A204.1 (cell line): Measurements from ENCODE around the gene PRKAR1B.

Experiments
- FAIRE-seq: peaks from 2 replicates; lab custom pipeline; 2012; peaks lifted over from hg19 to GRCh38; lab: Jason Lieb, UNC

The PRKAR1B gene

GRCh38 chr7:538764-539685 is 188.1 kb downstream of the PRKAR1B start:
- FAIRE-seq = no peak

DNA sequence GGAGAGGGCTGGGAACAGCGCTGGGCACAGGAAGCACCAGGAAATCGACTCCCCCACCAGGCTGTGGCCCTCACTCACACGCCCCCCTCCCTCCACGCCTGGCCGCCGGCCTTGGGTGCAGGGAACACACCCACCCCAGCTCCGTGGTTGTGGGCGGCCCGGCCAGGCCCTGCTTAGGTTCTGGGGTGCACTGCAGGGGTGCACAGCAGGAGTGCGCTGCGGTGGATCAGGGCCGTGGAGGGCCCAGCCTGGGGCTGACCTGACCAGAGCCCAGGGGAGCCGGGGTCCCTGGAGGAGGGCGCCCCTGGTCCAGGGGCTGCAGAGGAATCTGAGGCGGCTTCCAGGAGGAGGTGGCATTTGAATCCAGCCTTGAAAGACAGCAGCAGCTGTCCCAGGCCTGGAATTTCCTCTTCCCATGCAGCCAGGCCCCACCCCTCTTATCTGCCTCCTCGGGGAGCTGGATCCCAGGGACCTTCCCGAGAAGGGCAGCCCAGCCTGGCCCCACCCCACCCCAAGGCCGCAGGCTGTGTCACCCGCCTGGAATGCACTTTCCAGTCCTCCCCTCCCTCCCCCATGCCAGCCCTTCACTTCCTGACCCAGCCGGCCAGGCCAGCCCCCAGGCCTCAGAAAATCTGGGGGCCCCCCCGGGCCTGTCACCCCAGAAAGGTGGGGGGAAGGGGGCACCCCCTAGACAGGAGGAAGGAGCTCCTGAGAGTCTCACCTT is 189.0 kb downstream of the PRKAR1B start:
- FAIRE-seq = no peak

DNA sequence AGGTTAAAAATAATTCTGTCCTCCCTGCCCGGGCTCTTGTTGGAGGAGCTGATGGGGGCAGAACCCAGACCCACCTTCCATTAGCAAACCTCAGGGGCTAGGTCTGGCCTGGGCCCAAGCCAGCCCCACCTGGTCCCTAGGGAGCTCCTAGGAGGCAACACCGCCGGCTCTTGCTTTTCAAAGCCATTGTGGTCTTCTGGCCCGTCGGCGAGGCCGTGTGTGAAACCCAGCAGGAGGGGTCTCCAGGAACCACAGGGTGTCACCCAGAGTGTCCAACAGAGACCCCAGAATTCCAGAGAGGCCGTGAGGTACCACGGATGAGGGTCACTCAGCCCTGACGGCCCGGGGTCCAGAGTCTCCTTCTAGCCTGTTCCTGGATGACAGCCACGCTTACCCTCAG is 190.8 kb downstream of the PRKAR1B start:
- no peak for FAIRE-seq

- FAIRE-seq = no peak
Measured at GRCh38 chr7:534959-535358, 192.1 kb downstream of the PRKAR1B start.

GRCh38 chr7:534075-534474 is 193.0 kb downstream of the PRKAR1B start:
- no peak for FAIRE-seq

DNA sequence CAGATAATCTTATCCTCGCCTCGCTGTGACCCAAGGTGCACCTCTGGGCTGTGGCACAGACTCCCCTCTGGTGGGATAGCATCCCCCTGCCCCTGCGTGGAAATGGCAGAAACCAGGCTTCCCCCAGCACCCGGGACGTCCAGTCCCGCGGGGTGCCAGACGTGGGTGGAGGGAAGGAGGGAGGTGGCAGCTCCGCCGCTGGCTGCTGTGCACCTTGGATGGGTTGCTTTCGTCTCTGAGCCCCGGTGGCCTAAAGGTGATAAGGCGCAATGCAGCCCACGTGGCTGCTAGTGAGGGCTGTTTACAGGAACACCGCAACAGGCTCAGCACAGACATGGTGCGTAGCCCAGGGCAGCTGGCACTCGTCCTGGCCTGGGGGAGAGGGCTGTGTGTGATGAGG is 193.8 kb downstream of the PRKAR1B start:
- no peak for FAIRE-seq

DNA sequence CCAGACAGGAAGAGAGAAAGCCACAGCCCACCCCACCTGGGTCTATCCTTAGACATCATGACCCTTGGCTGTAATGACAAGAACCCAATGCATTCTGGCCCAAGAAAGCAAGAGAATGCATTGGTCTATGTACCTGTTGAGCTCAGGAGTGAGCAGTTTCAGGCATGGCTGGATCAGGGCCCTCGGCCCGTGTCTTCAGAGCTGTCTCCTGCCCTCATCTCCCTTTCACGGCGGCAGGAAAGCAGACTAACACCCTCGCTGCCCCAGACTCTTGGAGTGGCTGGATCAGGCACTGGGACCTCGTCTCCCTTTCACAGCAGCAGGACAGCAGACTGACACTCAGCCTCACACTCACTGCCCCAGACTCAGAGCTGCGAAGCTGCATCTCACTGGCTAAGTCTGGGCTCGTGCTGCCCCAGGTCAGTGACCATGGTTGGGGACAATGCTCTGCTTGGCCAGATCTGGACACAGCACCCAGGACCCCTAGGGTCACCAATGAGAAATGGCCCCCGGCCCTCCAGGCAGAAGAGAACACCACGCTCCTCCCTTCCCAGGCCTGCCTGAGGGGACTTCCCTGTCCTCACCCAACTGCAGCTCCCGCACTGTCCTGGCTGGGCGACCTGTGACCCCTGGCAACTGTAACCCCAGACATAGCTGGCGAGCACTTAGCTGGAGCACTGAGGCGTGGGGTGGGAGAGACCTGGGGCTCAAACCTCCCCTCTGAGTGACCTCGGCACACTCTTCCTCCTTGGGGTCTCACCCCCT is 194.5 kb downstream of the PRKAR1B start:
- no peak for FAIRE-seq

DNA sequence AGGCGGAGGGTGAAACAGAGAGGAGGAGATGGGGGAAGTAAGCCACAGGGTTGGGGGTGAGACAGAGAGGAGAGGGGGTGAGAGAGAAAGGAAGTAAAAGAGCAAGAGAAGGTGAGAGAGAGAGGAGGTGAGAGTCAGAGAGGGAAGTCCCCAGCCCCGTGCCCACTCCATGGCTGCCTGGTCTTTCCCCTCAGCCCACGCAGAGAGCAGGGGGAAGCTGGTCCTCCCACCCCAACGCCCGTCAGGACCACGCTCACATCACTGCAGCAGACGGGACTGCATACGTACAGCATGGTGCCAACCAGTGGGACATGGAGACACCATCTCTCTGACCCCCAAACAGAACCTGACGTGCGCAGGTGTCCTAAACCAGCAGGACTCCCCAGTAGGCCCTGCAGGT is 195.3 kb downstream of the PRKAR1B start:
- no peak for FAIRE-seq

GRCh38 chr7:528451-528850 is 198.6 kb downstream of the PRKAR1B start:
- FAIRE-seq = no peak

DNA sequence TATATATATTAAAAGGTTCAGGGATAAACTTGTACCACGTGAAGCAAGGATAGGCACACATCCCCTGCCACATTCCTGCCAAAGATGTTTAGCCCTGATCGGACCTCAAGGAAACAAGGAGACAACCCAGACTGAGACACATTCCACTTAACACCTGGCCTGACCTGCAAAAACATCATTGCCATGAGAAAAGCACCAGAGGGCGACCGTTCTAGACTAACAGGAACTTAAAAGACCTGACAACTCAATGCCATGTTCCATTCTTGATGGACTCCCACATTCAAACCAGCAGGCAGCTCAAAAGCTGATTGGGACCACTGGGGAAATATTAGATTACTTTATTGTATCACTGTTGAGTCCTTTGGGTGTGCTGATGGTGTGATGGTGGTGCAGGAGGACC is 199.4 kb downstream of the PRKAR1B start:
- FAIRE-seq = no peak

GRCh38 chr7:526460-527034 is 200.5 kb downstream of the PRKAR1B start:
- FAIRE-seq = no peak

GRCh38 chr7:525740-526139 is 201.3 kb downstream of the PRKAR1B start:
- no peak for FAIRE-seq

DNA sequence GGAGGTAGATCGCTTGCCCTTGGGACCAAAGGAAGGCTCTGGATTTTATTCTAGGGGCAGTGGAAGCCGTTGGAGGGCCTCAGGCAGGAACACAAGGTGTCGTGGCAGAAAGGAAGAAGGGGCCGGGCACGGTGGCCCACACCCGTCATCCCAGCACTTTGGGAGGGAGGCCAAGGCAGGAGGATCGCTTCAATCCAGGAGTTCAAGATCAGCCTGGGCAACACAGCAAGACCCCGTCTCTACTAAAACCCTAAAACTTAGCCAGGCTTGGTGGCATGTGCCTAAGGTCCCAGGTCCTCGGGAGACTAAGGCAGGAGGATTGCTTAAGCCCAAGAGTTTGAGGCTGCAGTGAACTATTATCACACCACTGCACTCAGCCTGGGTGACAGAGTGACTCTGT is 202.3 kb downstream of the PRKAR1B start:
- FAIRE-seq = no peak

DNA sequence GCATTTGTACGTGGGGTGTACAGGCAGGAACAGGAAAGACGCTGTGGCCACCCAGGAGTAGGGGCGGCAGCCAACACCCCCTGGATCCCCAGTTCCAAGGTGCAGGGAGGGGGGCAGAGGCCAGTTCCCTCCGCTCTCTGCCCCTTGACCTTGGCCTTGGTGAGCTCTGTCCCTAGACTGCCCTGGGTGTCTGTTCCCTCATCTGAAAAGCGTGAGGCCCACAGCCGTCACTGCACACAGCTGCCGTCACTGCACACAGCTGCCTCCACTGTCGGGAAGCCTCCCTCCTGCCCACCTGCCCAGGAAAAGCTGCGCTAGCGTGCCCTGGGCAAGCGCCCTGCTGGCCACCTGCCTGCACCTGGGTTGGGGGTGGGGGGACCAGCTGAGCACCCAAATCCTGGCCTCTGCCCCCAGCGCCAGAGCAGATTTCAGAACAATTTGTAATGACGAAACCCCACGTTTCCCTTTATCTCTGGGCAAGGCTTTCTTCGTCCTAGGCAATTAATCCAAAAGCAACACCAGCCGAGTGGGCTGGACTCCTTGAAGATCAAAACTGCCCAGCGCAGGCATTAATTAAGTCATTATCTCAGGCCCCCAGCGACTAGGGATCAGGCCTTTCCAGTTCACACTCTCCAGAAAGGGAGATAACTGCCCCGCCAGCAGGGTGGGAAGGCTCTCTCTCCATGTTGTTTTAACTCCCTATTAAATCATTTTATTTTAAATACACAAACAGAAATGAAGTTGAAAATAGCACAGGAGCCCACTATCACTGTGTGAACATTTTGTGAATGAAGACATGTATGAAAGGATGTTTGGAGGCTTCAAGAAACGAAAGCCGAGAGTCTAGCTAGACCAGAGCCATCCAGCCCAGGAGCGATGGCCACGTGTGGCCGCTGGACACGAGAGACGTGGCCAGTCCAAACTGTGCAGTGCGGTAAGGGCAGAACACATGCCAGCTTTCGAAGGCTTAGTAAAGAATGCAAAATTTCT is 203.4 kb downstream of the PRKAR1B start:
- no peak for FAIRE-seq

DNA sequence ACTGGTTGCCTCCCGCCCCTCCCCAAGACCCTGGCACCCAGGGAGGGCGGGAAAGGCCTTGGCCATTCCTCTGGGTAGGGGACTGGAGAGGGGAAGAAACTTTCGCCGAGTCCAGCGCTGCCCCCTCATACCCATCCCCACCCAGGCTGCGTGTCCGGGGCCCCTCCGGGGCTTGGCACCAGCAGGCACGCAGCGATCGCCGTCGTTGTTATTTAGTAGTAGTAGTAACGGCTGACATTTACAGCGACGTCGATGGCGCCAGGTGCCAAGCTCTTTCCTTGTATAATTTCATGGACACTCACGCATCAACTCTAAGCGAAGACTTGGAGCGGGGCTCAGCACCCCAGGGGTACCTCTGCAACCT is 204.1 kb downstream of the PRKAR1B start:
- no peak for FAIRE-seq

DNA sequence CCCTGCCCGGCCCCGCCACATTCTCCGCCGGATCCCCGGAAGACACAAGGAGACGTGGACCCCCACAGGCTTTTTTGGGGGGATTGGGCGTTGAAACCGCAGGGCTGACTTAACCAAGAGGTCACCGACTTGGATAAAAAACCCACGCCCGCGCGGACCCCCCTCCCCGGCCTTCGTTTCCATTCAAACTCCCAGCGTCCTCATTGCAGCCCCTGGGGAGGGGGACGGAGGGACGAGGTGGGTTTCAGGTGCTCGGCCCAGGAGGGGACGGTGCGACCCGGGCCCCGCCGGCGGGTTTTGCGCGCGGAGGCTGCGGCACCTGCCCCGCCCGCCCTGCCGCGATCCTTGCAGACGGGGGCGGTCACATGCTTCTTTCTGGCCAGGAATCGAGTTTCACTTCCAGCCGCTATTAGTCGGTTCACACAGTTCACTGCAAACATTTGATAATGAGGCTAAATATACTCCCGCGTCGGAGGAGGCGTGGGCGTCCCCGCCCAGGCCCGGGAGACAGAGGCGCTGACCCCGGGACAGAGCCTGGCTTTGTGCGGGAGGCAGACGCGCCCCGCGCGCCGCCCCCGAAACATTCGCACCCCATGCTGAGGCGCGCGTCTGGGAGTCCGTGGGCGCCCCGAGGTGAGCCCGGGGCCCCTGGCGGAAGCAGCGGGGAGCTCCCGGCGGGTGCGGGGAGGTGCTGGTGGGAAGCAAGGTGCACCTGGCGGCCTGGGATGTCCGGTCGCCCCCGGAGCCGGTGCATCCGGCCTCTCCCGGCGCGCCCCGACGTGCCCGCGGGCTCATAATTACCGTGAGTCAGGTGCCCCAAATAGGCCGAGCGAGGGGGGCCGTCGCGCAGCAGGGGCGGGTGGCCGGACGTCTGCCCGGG is 204.8 kb downstream of the PRKAR1B start:
- FAIRE-seq = no peak

DNA sequence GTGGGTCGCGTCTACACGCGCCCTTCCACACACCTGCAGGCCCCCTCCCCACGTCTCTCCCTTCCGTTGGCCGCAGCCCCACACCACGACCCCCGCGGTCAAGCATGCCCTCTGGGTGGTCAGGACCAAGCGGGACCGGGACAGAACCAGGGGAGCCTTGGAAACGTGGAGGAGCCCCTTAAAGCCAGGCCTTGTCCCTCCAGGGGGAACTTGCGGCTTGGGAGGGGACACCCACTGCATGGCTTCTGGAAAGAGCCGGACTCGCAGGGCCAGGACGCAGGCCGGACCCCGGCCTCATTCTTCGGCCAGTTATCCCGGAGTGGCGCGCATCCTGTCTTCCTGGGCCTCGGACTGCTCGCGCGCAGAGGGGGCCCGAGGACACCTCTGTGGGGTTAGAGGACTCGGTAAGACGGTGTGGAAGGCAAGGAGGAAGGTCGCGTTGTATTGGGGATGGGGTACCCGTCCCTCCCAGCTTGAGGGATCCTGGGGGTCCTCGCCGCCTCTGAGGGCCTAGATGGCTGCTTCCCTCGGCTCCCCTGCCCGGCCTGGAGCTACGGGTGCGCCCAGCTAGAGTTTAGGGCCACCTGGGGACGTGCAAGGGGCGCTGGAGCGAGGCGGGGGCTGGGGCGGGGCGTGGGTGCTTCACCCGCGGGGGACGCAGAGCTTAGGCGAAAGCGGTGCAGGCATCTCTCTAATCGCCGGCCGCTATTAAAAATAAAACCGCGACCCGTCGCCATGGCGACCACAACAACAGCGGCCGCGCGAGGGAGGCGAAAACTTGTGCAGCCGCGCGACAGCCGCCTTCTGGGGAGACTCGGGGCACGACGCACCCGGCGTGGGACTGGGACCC is 205.6 kb downstream of the PRKAR1B start:
- no peak for FAIRE-seq

DNA sequence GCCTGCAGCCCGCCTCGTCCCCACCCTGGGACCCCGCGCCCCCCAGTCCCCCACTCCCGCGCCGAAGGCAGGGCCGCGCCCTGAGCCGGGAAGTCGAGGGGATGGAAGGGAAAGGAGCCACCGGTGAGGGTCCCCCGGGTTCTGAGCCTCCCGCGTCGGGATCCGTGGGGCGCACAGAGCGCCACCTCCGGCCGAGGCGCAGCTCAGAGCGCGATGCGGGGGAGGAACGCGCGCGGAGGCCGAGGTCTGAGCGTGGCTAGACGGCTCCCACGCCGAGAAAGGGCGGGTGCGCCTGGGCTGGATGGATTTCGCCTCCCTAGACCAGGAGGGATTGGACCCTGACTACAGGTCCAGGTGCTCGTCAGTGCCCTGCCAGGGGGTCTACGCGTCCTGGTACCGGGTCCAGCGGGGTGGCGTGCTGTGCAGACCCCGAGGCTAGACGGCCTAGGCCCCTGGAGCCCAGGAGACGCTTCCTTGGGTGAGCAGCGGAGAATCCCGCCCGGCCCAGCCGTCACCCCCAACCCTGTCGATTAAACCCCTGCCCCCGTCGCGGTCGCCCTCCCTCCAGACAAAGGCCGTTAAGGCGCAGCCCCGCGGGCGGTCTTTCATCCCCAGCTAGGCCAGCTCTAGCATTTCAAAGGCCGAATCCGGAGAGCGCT is 206.4 kb downstream of the PRKAR1B start:
- FAIRE-seq = no peak
